Mesendoderm (in vitro differentiated cells): Measurements from ENCODE around the gene P4HA3.
A peak's percentile ranks its signal among the peaks of the same experiment; 100 is the strongest.

Source experiments
- DNase-seq: peaks from one replicate; pipeline ENCODE4 v3.0.0; 2013
- H2AK5ac ChIP-seq: 2 replicates; pipeline ENCODE4 v1.6.1; 2013; ENCODE audit warnings: low read length, inconsistent platforms
- H2BK120ac ChIP-seq: 2 replicates; pipeline ENCODE4 v1.6.1; 2013; ENCODE audit warnings: low read depth, mild to moderate bottlenecking, low read length, moderate library complexity, mixed read lengths
- H2BK15ac ChIP-seq: replicated peaks from 2 replicates; pipeline ENCODE4 v1.6.1; 2013; ENCODE audit warnings: low read depth, mild to moderate bottlenecking, moderate library complexity
- H2BK5ac ChIP-seq: 2 replicates; pipeline ENCODE4 v1.6.1; 2013; ENCODE audit warnings: low read length, inconsistent platforms
- H3K18ac ChIP-seq: 2 replicates; pipeline ENCODE4 v1.6.1; 2013; ENCODE audit warnings: mild to moderate bottlenecking, low read length, mixed read lengths
- H3K23ac ChIP-seq: one replicate; pipeline ENCODE4 v1.6.1; 2013; ENCODE audit warnings: low read length
- H3K27ac ChIP-seq: 2 replicates; pipeline ENCODE4 v1.5.1; 2013; ENCODE audit warnings: low read depth, mild to moderate bottlenecking, inconsistent platforms, low read length, moderate library complexity
- H3K27me3 ChIP-seq: 2 replicates; pipeline ENCODE4 v1.6.1; 2013; ENCODE audit warnings: low read length, control low read depth, mild to moderate bottlenecking, inconsistent platforms; ENCODE audit not compliant: insufficient read depth, poor library complexity
- H3K36me3 ChIP-seq: 2 replicates; pipeline ENCODE4 v1.6.1; 2013; ENCODE audit warnings: low read length, inconsistent platforms; ENCODE audit not compliant: control insufficient read depth, insufficient read depth
- H3K4ac ChIP-seq: one replicate; pipeline ENCODE4 v1.6.1; 2013; ENCODE audit warnings: low read depth, mild to moderate bottlenecking, low read length, moderate library complexity
- H3K4me1 ChIP-seq: 2 replicates; pipeline ENCODE4 v1.6.1; 2013; ENCODE audit warnings: low read depth, low read length, inconsistent platforms; ENCODE audit not compliant: control insufficient read depth
- H3K4me2 ChIP-seq: 2 replicates; pipeline ENCODE4 v1.6.1; 2013; ENCODE audit warnings: low read length
- H3K4me3 ChIP-seq: 2 replicates; pipeline ENCODE4 v1.5.1; 2013; ENCODE audit warnings: mild to moderate bottlenecking, low read length
- H3K56ac ChIP-seq: one replicate; pipeline ENCODE4 v1.6.1; 2013; ENCODE audit warnings: low read length
- H3K79me1 ChIP-seq: 2 replicates; pipeline ENCODE4 v1.6.1; 2013; ENCODE audit warnings: low read length, inconsistent platforms
- H3K79me2 ChIP-seq: 2 replicates; pipeline ENCODE4 v1.6.1; 2013; ENCODE audit warnings: mild to moderate bottlenecking, low read length; ENCODE audit not compliant: control insufficient read depth, insufficient read depth
- H3K9ac ChIP-seq: 2 replicates; pipeline ENCODE4 v1.6.1; 2013; ENCODE audit warnings: low read length, inconsistent platforms
- H4K5ac ChIP-seq: one replicate; pipeline ENCODE4 v1.6.1; 2013; ENCODE audit warnings: low read length
- H4K8ac ChIP-seq: one replicate; pipeline ENCODE4 v1.6.1; 2013; ENCODE audit warnings: low read depth, mild to moderate bottlenecking, control low read depth, low read length, moderate library complexity
- WGBS: extraction: QIAGEN DNeasy Blood & Tissue Kit; methylation state at CpG from one replicate; pipeline ENCODE4 v1.1.7; 2013; ENCODE audit warnings: low lambda C conversion rate, missing lambda C conversion rate; ENCODE audit not compliant: insufficient coverage; ENCODE audit errors: extremely low coverage; 5-methylcytosine and 5-hydroxymethylcytosine counted together

The P4HA3 gene

DNA sequence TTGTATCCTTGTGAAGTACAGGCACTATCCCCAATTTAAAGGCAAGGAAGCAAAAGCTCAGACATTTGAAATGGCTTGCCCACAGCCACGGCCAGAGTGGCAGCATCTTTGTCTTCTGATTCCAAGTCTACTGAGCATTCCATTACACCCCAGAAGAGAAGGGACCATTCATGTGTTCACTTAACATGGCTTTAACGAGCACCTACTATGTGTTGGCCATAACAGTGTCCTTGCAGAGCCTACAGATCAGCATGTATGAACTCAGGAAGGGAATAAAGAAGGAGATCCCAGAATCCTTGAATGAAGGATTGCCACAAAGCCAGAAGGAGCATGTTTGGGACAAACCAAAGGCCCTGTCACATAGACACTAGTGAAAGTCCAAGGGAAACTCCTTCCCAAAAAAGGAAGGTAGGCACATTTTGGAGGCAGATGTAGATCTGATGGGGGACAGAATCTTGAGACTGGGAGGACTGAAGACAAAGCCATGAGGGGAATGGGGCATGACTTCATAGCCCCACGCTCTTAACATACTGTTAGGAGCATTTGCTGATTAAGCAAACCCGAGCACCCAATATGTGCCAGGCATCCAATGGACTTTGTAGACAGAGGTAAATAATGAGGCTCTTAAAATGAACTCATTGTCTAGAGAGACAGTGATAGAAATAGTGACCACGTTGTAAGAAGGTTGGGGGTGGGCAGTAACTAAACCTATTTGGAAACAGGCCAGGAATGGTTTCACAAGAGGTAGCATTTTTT, 54.9 kb downstream of the P4HA3 start:
- Histone ChIP-seq H3K27ac (no peak overlapping the region), H3K4me2 (no peak overlapping the region), H2BK120ac (no peak overlapping the region), H3K18ac (no peak overlapping the region), H3K4me1 (no peaks in the 10 kb centered on the region), H3K23ac (no peak overlapping the region), H3K4ac (no peak overlapping the region), H3K9ac (no peak overlapping the region), H3K79me2 (no peaks in the 10 kb centered on the region), H3K36me3 (peaks cover 3% of the 10 kb centered on the region), H4K8ac (no peak overlapping the region), H2BK5ac (no peak overlapping the region), H3K56ac (no peak overlapping the region), H2BK15ac (no peak overlapping the region), H2AK5ac (no peak overlapping the region), H3K79me1 (no peaks in the 10 kb centered on the region), H4K5ac (no peak overlapping the region), H3K27me3 (no peaks in the 10 kb centered on the region), H3K4me3 (no peak overlapping the region)
- WGBS, result no CpG with 5 or more reads among the region's 5 CpGs
- no peak for DNase-seq

DNA sequence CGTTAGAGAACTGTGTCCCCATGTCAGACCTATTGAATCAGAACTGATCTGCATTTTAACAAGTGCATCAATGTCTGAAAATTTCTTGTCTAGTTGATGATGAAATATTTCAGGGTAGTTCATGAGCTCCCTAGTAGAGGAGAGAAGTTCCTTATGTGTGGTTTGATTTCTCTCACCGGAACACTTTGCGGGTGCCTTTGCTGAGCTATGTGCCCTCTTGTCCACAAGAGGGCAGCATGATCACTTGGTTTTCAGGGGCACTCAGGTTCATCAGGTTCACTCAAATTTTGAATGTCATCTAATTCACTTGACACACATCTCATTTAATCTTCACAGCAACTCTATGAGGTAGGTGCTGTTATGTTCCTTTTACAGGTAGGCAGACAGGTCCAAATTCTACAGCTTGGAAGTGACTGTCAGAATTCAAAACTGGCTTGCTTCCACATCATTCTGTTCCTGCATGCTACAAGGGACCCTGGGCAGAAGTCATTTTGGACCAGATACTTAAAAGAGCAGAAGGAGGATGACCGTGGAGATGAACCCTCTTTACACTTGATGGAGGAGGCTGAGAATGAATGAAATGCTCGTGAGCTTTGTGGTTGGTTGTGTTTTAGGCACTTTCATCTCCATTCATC, 55.6 kb downstream of the P4HA3 start:
- H3K36me3 ChIP-seq, result peaks cover 3% of the 10 kb centered on the region
- no peak overlapping the region for H2BK5ac ChIP-seq
- H3K18ac ChIP-seq, result no peak overlapping the region
- H2BK15ac ChIP-seq, result no peak overlapping the region
- no peak overlapping the region for H2AK5ac ChIP-seq
- H3K79me2 ChIP-seq, result no peaks in the 10 kb centered on the region
- H3K4me2 ChIP-seq, result no peak overlapping the region
- H4K8ac ChIP-seq, result no peak overlapping the region
- H3K9ac ChIP-seq, result no peak overlapping the region
- H3K4ac ChIP-seq, result no peak overlapping the region
- no peaks in the 10 kb centered on the region for H3K4me1 ChIP-seq
- H3K4me3 ChIP-seq, result no peak overlapping the region
- no peak overlapping the region for H2BK120ac ChIP-seq
- no CpG with 5 or more reads among the region's 5 CpGs for WGBS
- H3K79me1 ChIP-seq, result no peaks in the 10 kb centered on the region
- H3K27ac ChIP-seq, result no peak overlapping the region
- no peak overlapping the region for H4K5ac ChIP-seq
- H3K27me3 ChIP-seq, result no peaks in the 10 kb centered on the region
- no peak overlapping the region for H3K23ac ChIP-seq
- no peak overlapping the region for H3K56ac ChIP-seq
- DNase-seq, result peak; percentile 57

DNA sequence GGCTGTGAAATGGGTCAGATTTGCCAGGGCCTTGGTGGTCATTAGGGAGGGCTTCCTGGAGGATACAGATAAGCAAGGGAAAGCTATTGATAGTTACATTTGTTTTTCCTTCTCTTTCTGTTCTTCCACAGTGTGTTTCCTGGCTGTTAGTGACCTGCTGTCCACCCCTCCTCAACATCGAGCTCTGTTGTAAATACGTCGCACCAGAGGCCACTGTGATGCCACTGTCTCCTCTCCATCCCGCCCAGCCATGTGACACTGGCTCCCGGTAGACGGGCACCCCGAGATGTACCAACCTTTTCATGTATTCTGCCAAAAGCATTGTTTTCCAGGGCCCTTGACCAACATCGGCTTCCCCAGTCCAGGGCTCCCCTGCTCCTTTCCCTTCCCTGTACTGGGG, 58.1 kb downstream of the P4HA3 start:
- H3K79me1 ChIP-seq, result no peaks in the 10 kb centered on the region
- no peak for DNase-seq
- peaks cover 3% of the 10 kb centered on the region for H3K36me3 ChIP-seq
- H3K9ac ChIP-seq, result no peak overlapping the region
- H3K23ac ChIP-seq, result no peak overlapping the region
- H3K4me3 ChIP-seq, result no peak overlapping the region
- H2BK15ac ChIP-seq, result no peak overlapping the region
- no peak overlapping the region for H2BK120ac ChIP-seq
- WGBS, result no CpG with 5 or more reads among the region's 8 CpGs
- H3K27me3 ChIP-seq, result no peaks in the 10 kb centered on the region
- H4K8ac ChIP-seq, result no peak overlapping the region
- no peak overlapping the region for H3K27ac ChIP-seq
- H3K4ac ChIP-seq, result no peak overlapping the region
- no peaks in the 10 kb centered on the region for H3K79me2 ChIP-seq
- no peak overlapping the region for H4K5ac ChIP-seq
- H3K4me1 ChIP-seq, result no peaks in the 10 kb centered on the region
- no peak overlapping the region for H2BK5ac ChIP-seq
- H3K4me2 ChIP-seq, result no peak overlapping the region
- H3K18ac ChIP-seq, result no peak overlapping the region
- no peak overlapping the region for H3K56ac ChIP-seq
- H2AK5ac ChIP-seq, result no peak overlapping the region

DNA sequence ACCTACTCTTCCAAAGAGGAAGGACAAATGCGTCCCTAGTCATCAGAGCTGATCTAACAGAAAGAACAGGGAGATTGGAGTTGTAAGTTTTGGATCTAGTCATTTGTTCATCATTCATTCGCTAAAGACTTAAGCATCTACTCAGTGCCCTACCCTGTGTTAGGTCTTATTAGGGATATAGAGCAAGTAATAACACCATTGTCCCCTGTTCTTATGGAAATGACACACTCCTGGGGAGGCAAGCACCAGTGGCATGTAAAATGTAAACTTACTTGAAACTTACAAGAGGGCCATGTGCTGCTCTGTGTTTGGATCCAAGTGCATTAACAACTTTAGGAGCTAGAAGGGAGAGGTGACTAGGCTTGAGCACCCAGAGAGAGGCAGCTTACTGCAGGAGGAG, 61.9 kb downstream of the P4HA3 start:
- Histone ChIP-seq H3K4me2 (no peak overlapping the region), H4K5ac (no peak overlapping the region), H3K4me1 (no peaks in the 10 kb centered on the region), H3K18ac (no peak overlapping the region), H3K56ac (no peak overlapping the region), H3K79me1 (no peaks in the 10 kb centered on the region), H3K79me2 (no peaks in the 10 kb centered on the region), H2BK15ac (no peak overlapping the region), H2AK5ac (no peak overlapping the region), H3K36me3 (peaks cover 5% of the 10 kb centered on the region), H3K4ac (no peak overlapping the region), H3K9ac (no peak overlapping the region), H3K4me3 (no peak overlapping the region), H3K23ac (no peak overlapping the region), H2BK5ac (no peak overlapping the region), H4K8ac (no peak overlapping the region), H3K27ac (no peak overlapping the region), H3K27me3 (no peaks in the 10 kb centered on the region), H2BK120ac (no peak overlapping the region)
- no peak for DNase-seq
- WGBS, result no CpG with 5 or more reads among the region's 2 CpGs

DNA sequence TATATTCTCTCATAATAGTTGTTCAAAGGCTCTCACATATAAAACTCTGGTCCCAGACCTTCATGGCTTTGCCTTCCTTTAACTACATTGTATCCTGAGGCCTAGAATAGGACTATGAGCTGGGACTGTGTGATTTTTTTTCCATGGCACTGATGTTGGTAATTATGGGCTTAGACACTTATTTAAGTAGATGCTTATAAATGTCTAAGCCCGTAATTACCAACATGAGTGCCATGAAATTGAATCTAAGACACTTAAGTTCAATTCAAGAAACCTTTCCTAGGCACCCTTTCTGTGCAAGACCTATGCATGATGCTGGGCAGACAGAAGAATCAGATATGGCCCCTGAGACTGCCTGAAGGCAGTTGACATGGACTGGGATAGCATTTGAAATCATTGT, 63.0 kb downstream of the P4HA3 start:
- no peak overlapping the region for H3K9ac ChIP-seq
- H3K4me3 ChIP-seq, result no peak overlapping the region
- H2BK5ac ChIP-seq, result no peak overlapping the region
- no peaks in the 10 kb centered on the region for H3K79me2 ChIP-seq
- H3K23ac ChIP-seq, result no peak overlapping the region
- WGBS, result no CpG with 5 or more reads among the region's 1 CpG
- H3K36me3 ChIP-seq, result peaks cover 5% of the 10 kb centered on the region
- no peaks in the 10 kb centered on the region for H3K79me1 ChIP-seq
- no peak overlapping the region for H3K27ac ChIP-seq
- H3K4me1 ChIP-seq, result no peaks in the 10 kb centered on the region
- DNase-seq, result no peak
- H3K56ac ChIP-seq, result no peak overlapping the region
- H2BK15ac ChIP-seq, result no peak overlapping the region
- no peak overlapping the region for H2AK5ac ChIP-seq
- no peak overlapping the region for H3K18ac ChIP-seq
- no peak overlapping the region for H3K4ac ChIP-seq
- H2BK120ac ChIP-seq, result no peak overlapping the region
- H4K8ac ChIP-seq, result no peak overlapping the region
- H3K27me3 ChIP-seq, result no peaks in the 10 kb centered on the region
- H4K5ac ChIP-seq, result no peak overlapping the region
- H3K4me2 ChIP-seq, result no peak overlapping the region
